WTC11 (cell line): ENCODE results near the gene PRSS33.

Experiments
- CTCF ChIP-seq: fragments of 200-600 bp; IDR thresholded peaks from 2 replicates; pipeline ENCODE4 v1.8.0; 2022; ENCODE audit warnings: antibody characterized with exemption
- FOXJ3 ChIP-seq: sonication (generic); formaldehyde crosslinking; IDR thresholded peaks from 2 replicates; pipeline ENCODE4 v1.9.0; 2021; ENCODE audit warnings: missing genetic modification reagents, mild to moderate bottlenecking, borderline replicate concordance
- NR1H2 ChIP-seq: sonication (generic); formaldehyde crosslinking; IDR thresholded peaks from 2 replicates; pipeline ENCODE4 v1.9.0; 2021; ENCODE audit warnings: mild to moderate bottlenecking, moderate library complexity, missing genetic modification reagents
- ZSCAN18 ChIP-seq: fragments of 250-450 bp; sonication (Bioruptor Pico); IDR thresholded peaks from 2 replicates; pipeline ENCODE4 v2.1.2; 2022; ENCODE audit warnings: mild to moderate bottlenecking, moderate library complexity
- TF ChIP-seq, protein P1 (sequence below): sonication (generic); formaldehyde crosslinking; IDR thresholded peaks from 2 replicates; pipeline ENCODE4 v1.8.1; 2023; ENCODE audit warnings: mild to moderate bottlenecking, moderate library complexity, missing genetic modification reagents

DNA sequence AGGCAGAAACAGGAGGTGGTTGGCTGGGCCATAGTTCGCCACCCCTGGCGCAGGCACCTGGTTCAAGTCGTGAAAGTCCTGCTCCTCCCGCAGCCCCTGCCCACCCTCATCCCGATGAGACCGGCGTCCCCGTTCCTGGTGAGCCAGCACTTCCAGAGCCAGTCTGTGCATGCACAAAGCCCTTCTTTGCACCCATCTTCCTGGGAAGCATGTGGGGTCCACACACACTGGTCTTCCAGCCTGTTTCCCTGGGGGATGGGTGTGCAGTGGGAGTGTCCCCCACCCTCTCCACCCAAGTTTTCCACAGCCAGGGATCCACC lies 41.1 kb upstream of the PRSS33 start:
- TF ChIP-seq ZSCAN18 (CRISPR knock-in tag), result no peak
- no peak for TF ChIP-seq CTCF
- no peak for TF ChIP-seq NR1H2
- TF ChIP-seq FOXJ3 (CRISPR knock-in tag), result no peak
- TF ChIP-seq, protein P1, sequence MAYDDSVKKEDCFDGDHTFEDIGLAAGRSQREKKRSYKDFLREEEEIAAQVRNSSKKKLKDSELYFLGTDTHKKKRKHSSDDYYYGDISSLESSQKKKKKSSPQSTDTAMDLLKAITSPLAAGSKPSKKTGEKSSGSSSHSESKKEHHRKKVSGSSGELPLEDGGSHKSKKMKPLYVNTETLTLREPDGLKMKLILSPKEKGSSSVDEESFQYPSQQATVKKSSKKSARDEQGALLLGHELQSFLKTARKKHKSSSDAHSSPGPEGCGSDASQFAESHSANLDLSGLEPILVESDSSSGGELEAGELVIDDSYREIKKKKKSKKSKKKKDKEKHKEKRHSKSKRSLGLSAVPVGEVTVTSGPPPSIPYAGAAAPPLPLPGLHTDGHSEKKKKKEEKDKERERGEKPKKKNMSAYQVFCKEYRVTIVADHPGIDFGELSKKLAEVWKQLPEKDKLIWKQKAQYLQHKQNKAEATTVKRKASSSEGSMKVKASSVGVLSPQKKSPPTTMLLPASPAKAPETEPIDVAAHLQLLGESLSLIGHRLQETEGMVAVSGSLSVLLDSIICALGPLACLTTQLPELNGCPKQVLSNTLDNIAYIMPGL (CRISPR knock-in tag), result no peak
